ENCODE results near the gene PRAMEF20.
"Not testable (repeated sequence)": the region's sequence is repeated elsewhere in the genome, so short reads cannot be mapped to it uniquely, and the experiment has no call there.

The PRAMEF20 gene

GRCh38 chr1:13410150-13410549, at the start of gene PRAMEF20:
Gene PRAMEF20, plus strand, starts transcription at chr1:13410450. Its CDS starts 5,905 bp downstream, at chr1:13416355.
- not testable (repeated sequence) for DNase-seq (ENCODE audit: low read depth)

- not testable (repeated sequence) for DNase-seq (ENCODE audit: low read depth)
These were observed 47.9 kb upstream of the PRAMEF20 start for GRCh38 chr1:13362364-13362763.

GRCh38 chr1:13364928-13365327, 45.3 kb upstream of the PRAMEF20 start:
- DNase-seq (ENCODE audit: low read depth) = not testable (repeated sequence)

- DNase-seq (ENCODE audit: low read depth) = not testable (repeated sequence)
These were observed 43.7 kb upstream of the PRAMEF20 start for GRCh38 chr1:13366536-13366935.

GRCh38 chr1:13368544-13368943, 41.7 kb upstream of the PRAMEF20 start:
- DNase-seq (ENCODE audit: low read depth) = not testable (repeated sequence)

GRCh38 chr1:13378983-13379382, 31.3 kb upstream of the PRAMEF20 start:
- not testable (repeated sequence) for DNase-seq (ENCODE audit: low read depth)

GRCh38 chr1:13380380-13380779, 29.9 kb upstream of the PRAMEF20 start:
- DNase-seq (ENCODE audit: low read depth) = not testable (repeated sequence)

GRCh38 chr1:13389332-13389731, 20.9 kb upstream of the PRAMEF20 start, which contains the start of gene PRAMEF17:
Gene PRAMEF17, plus strand, starts transcription at chr1:13389632. Its CDS starts 26 bp downstream, at chr1:13389658.
- not testable (repeated sequence) for DNase-seq (ENCODE audit: low read depth)

- DNase-seq (ENCODE audit: low read depth) = not testable (repeated sequence)
These were observed 17.2 kb upstream of the PRAMEF20 start for GRCh38 chr1:13393004-13393403.

- DNase-seq (ENCODE audit: low read depth) = not testable (repeated sequence)
These were observed 15.5 kb upstream of the PRAMEF20 start for GRCh38 chr1:13394761-13395160.

GRCh38 chr1:13395311-13395710, 14.9 kb upstream of the PRAMEF20 start:
- not testable (repeated sequence) for DNase-seq (ENCODE audit: low read depth)

- DNase-seq (ENCODE audit: low read depth) = no peak
These were observed 2.4 kb upstream of the PRAMEF20 start for GRCh38 chr1:13407811-13408210.

GRCh38 chr1:13430495-13430894, 20.2 kb downstream of the PRAMEF20 start:
- DNase-seq (ENCODE audit: low read depth) = no peak

- DNase-seq (ENCODE audit: low read depth) = no peak
These were observed 22.0 kb downstream of the PRAMEF20 start for GRCh38 chr1:13432251-13432650.

GRCh38 chr1:13433694-13434358, 23.6 kb downstream of the PRAMEF20 start:
- DNase-seq (ENCODE audit: low read depth) = not testable (repeated sequence)

GRCh38 chr1:13435458-13435857, 25.2 kb downstream of the PRAMEF20 start:
- DNase-seq (ENCODE audit: low read depth) = no peak

GRCh38 chr1:13439104-13439783, 29.0 kb downstream of the PRAMEF20 start:
- DNase-seq (ENCODE audit: low read depth) = not testable (repeated sequence)

GRCh38 chr1:13443335-13443979, 33.2 kb downstream of the PRAMEF20 start:
- DNase-seq (ENCODE audit: low read depth) = no peak

GRCh38 chr1:13450204-13450603, 40.0 kb downstream of the PRAMEF20 start:
- DNase-seq (ENCODE audit: low read depth) = no peak

GRCh38 chr1:13451399-13451965, 41.2 kb downstream of the PRAMEF20 start:
- no peak for DNase-seq (ENCODE audit: low read depth)

- DNase-seq (ENCODE audit: low read depth) = no peak
These were observed 46.8 kb downstream of the PRAMEF20 start for GRCh38 chr1:13456904-13457532.

GRCh38 chr1:13461977-13462376, 51.7 kb downstream of the PRAMEF20 start:
- no peak for DNase-seq (ENCODE audit: low read depth)
